ENCODE data around the gene PEPD. TPM values are rescaled to one million over a fixed set of nuclear protein-coding genes. Genes with fewer than 3 reads are reported as not detected.

The PEPD gene
- total and polyA plus RNA-seq, 2 experiments from 2014 or later, result 141 to 175 TPM

DNA sequence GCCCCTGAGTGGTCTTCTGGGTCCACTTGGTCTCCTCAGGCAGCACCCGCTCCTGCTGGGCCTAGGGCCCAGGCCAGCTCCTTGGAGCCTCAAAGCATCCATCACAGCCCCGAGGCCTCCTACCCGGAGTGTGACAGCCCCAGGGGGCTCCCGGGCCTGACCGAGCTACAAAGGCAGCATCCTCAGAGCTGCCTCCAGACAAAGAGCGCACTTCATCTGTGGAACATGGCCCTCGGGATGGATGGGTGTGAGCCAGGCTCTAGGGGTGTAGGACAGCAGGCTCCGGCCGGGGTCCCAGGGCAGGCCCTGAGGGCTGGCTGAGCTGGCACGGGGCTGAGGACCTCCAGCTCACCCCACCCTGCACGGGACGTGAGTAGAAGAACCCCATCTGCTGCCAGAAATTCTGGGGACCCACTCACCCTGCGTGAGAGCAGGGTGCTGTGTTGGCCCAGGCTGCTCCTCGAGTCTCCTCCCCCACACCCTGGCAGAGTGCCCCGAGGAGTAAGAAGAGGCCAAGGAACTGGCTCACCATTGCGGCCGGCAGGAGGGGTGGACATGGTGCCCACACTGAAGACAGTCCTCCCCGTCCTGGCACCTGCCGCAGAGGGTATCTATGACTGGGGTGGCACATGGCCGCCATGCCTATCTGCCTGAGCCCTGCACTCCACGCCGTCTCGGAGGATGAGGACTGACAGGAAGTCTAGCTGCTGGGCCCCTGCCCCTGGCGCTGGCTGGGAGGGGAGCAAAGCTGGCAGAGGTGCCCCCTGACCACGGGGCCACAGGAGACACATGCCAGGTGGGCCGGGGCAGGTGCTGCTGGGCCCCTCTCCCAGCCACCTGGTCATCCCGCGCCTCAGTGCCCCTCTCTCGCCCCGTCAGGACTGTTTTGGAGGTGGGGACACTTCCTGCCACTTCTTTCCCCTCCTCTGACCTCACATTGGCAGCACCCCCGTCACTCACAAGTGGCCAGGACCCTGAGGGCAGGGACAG, 125.7 kb downstream of the PEPD start:
- Histone ChIP-seq H3K4me3 (no peak overlapping the region), H4K20me1 (ENCODE audit: insufficient read depth, poor library complexity, severe bottlenecking) (no peaks in the 10 kb centered on the region), H3K4me2 (no peak overlapping the region), H3K9me3 (ENCODE audit: low read depth) (no peaks in the 10 kb centered on the region), H3K79me2 (peaks cover 5% of the 10 kb centered on the region), H3K27ac (no peak overlapping the region), H3K4me1 (ENCODE audit: insufficient read depth) (peaks cover 38% of the 10 kb centered on the region), H2AFZ (no peak overlapping the region), H3K9me2 (replicated peaks; ENCODE audit: insufficient read depth) (no peaks in the 10 kb centered on the region), H3K36me3 (replicated peaks; ENCODE audit: insufficient read depth, low read depth) (no peaks in the 10 kb centered on the region), H3K27me3 (no peaks in the 10 kb centered on the region)
- no peak for DNase-seq (ENCODE audit: low spot score)
- WGBS (ENCODE audit: low lambda C conversion rate, missing lambda C conversion rate), result 95% methylated on average over 31 of the region's 31 CpGs
- TF ChIP-seq, protein P1, sequence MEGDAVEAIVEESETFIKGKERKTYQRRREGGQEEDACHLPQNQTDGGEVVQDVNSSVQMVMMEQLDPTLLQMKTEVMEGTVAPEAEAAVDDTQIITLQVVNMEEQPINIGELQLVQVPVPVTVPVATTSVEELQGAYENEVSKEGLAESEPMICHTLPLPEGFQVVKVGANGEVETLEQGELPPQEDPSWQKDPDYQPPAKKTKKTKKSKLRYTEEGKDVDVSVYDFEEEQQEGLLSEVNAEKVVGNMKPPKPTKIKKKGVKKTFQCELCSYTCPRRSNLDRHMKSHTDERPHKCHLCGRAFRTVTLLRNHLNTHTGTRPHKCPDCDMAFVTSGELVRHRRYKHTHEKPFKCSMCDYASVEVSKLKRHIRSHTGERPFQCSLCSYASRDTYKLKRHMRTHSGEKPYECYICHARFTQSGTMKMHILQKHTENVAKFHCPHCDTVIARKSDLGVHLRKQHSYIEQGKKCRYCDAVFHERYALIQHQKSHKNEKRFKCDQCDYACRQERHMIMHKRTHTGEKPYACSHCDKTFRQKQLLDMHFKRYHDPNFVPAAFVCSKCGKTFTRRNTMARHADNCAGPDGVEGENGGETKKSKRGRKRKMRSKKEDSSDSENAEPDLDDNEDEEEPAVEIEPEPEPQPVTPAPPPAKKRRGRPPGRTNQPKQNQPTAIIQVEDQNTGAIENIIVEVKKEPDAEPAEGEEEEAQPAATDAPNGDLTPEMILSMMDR (IDR thresholded peaks at IDR 0.05; ENCODE audit: poor library complexity), result no peak
- TF ChIP-seq EZH2phosphoT487 (IDR thresholded peaks at IDR 0.05; ENCODE audit: low read depth, severe bottlenecking, unreplicated experiment) (no peak), EZH2 (IDR thresholded peaks at IDR 0.05; ENCODE audit: borderline replicate concordance) (no peak)

DNA sequence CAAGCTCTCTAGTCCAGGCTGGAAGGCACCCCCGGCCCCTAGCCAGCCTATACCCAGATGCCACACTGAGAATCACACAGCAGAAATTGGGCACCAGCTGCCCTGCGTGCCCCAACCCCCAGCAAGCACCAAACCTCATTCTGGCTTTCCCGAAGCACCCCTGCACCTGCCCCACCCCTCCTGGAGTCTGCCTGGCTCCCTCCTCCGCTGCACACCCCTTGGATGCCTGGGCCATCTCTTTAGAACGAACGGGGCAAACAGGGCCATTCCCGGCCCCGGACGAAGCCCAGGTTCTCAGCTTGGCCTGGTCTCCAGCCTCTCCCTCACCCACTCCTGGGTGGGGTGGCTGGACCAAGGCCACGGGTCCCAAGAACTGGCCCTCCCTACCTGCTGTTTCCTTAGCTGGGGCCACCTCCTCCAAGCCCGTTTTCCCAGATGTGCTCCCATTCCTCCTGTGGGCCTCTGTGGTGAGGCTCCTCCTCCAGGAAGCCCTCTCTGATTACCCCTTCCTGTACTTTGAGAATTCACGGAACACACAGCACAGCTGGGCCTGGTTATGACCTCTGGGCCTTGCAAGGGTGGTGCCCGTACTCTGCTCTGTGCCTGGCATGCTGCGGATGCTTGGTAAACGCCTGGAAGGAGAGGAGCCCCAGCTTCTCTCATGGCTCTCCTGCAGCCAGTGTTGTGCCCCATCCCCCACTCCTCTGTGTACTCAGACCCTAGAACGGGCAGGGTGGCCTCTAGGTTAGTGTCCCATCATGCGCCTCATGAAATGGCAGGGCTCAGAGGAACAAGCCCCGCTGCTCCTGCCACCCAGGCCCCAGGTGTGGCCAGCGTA, 126.6 kb downstream of the PEPD start:
- H3K27me3 ChIP-seq, result no peaks in the 10 kb centered on the region
- no peaks in the 10 kb centered on the region for H4K20me1 ChIP-seq (ENCODE audit: insufficient read depth, poor library complexity, severe bottlenecking)
- H3K36me3 ChIP-seq (replicated peaks; ENCODE audit: insufficient read depth, low read depth), result no peaks in the 10 kb centered on the region
- no peak overlapping the region for H3K4me3 ChIP-seq
- peaks cover 43% of the 10 kb centered on the region for H3K4me1 ChIP-seq (ENCODE audit: insufficient read depth)
- 88% methylated on average over 19 of the region's 19 CpGs for WGBS (ENCODE audit: low lambda C conversion rate, missing lambda C conversion rate)
- H3K9me2 ChIP-seq (replicated peaks; ENCODE audit: insufficient read depth), result no peaks in the 10 kb centered on the region
- TF ChIP-seq, protein P1 (IDR thresholded peaks at IDR 0.05; ENCODE audit: poor library complexity), result no peak
- TF ChIP-seq EZH2 (IDR thresholded peaks at IDR 0.05; ENCODE audit: borderline replicate concordance) (no peak), EZH2phosphoT487 (IDR thresholded peaks at IDR 0.05; ENCODE audit: low read depth, severe bottlenecking, unreplicated experiment) (no peak)
- H3K79me2 ChIP-seq, result peaks cover 6% of the 10 kb centered on the region
- no peak for DNase-seq (ENCODE audit: low spot score)
- no peak overlapping the region for H3K27ac ChIP-seq
- no peak overlapping the region for H3K4me2 ChIP-seq
- no peaks in the 10 kb centered on the region for H3K9me3 ChIP-seq (ENCODE audit: low read depth)
- H2AFZ ChIP-seq, result no peak overlapping the region

DNA sequence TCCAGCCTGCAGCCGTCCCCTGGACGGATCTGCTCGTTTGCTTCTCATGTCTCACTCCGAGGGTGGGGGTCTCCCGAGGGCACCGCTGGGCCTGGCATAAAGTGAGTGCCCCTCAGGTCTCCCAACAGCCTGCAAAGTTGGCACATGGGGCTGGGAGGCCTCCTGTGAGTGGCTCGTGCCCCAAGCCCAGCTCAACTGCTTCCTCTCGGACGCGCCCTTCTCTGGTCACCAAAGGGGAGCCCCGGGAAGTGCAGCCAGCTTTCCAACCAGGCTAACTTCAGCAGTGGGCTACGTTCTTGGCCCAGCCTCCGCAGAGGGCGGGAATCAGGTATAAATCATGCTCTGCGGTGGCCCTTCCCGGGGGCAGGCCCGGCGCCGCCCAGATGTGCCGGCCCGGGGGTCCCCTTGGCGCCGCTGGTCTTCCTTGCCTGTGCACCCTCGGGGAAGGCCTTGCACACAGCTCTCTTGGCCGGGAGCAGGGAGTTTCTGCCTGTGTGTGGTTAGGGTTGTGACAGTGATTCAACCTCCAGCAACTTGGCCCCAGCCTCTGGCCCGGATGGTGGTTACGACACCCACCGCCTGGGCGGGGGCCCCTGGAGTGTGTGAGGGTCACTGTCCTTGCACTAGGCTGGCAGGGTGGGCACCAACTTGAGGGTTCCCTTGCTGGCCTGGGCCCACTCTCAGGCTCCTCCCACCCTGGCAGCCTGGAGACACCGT, 127.4 kb downstream of the PEPD start:
- no peak overlapping the region for H3K4me3 ChIP-seq

More for the DNA sequence above, 127.4 kb downstream of the PEPD start:
- TF ChIP-seq EZH2phosphoT487 (IDR thresholded peaks at IDR 0.05; ENCODE audit: low read depth, severe bottlenecking, unreplicated experiment), result no peak
- no peak for TF ChIP-seq EZH2 (IDR thresholded peaks at IDR 0.05; ENCODE audit: borderline replicate concordance)
- TF ChIP-seq, protein P1 (IDR thresholded peaks at IDR 0.05; ENCODE audit: poor library complexity), result no peak
- no peak for DNase-seq (ENCODE audit: low spot score)
- Histone ChIP-seq H3K9me2 (replicated peaks; ENCODE audit: insufficient read depth) (no peaks in the 10 kb centered on the region), H4K20me1 (ENCODE audit: insufficient read depth, poor library complexity, severe bottlenecking) (no peaks in the 10 kb centered on the region), H3K27me3 (no peaks in the 10 kb centered on the region), H3K36me3 (replicated peaks; ENCODE audit: insufficient read depth, low read depth) (no peaks in the 10 kb centered on the region), H3K9me3 (ENCODE audit: low read depth) (no peaks in the 10 kb centered on the region), H3K27ac (no peak overlapping the region), H3K4me1 (ENCODE audit: insufficient read depth) (peaks cover 49% of the 10 kb centered on the region), H3K4me2 (no peak overlapping the region), H3K79me2 (peaks cover 8% of the 10 kb centered on the region), H2AFZ (no peak overlapping the region)
- 89% methylated on average over 18 of the region's 30 CpGs for WGBS (ENCODE audit: low lambda C conversion rate, missing lambda C conversion rate)

Measured in hepatocyte (in vitro differentiated cells).